H1 (cell line): ENCODE measurements around the gene ARMC9. TPM values are rescaled to one million over a fixed set of nuclear protein-coding genes. Genes with fewer than 3 reads are reported as not detected.

ENCODE experiments used
- CTCF ChIA-PET: fragments of 300-600 bp; sonication (Branson Sonifier 250); formaldehyde crosslinking; loops from one replicate; lab custom pipeline; 2021; ENCODE audit not compliant: partially characterized antibody; lab: Charles Lee
- POLR2A ChIA-PET: fragments of 300-600 bp; sonication (Branson Sonifier 250); formaldehyde crosslinking; loops from one replicate; lab custom pipeline; 2021; ENCODE audit warnings: inconsistent platforms; ENCODE audit not compliant: partially characterized antibody; lab: Charles Lee
- DNase-seq, 2 experiments: peaks; one replicate each; pipeline versions ENCODE4 v3.0.0 to v3.0.0-alpha.2; 2010 to 2022; ENCODE audit warnings: low spot score in 2 of 2, low read depth in 1 of 2, mixed read lengths in 1 of 2
- FAIRE-seq: peaks from 2 replicates; lab custom pipeline; 2011; peaks lifted over from hg19 to GRCh38; lab: Jason Lieb, UNC
- H2AFZ ChIP-seq: 2 replicates; pipeline ENCODE4 v1.8.1; 2012; ENCODE audit warnings: low read length, inconsistent platforms
- H2AK5ac ChIP-seq: 2 replicates; pipeline ENCODE4 v1.6.1; 2013; ENCODE audit warnings: low read depth, low read length
- H2BK120ac ChIP-seq: replicated peaks from 2 replicates; pipeline ENCODE3; 2013; ENCODE audit warnings: low read depth, low read length, inconsistent platforms
- H2BK12ac ChIP-seq: 2 replicates; pipeline ENCODE4 v1.6.1; 2013; ENCODE audit warnings: low read depth, low read length
- H2BK15ac ChIP-seq: 2 replicates; pipeline ENCODE4 v1.6.1; 2013; ENCODE audit warnings: low read length
- H2BK20ac ChIP-seq: 2 replicates; pipeline ENCODE4 v1.6.1; 2013; ENCODE audit warnings: low read length
- H2BK5ac ChIP-seq: 2 replicates; pipeline ENCODE4 v1.6.1; 2013; ENCODE audit warnings: low read depth, low read length
- H3K14ac ChIP-seq: 2 replicates; pipeline ENCODE4 v1.6.1; 2013; ENCODE audit warnings: inconsistent platforms; ENCODE audit not compliant: insufficient read length
- H3K18ac ChIP-seq: 2 replicates; pipeline ENCODE4 v1.6.1; 2013; ENCODE audit warnings: low read length; ENCODE audit errors: extremely low read depth
- H3K23ac ChIP-seq: 2 replicates; pipeline ENCODE4 v1.6.1; 2013; ENCODE audit warnings: inconsistent platforms; ENCODE audit not compliant: insufficient read length
- H3K23me2 ChIP-seq: 2 replicates; pipeline ENCODE4 v1.6.1; 2013; ENCODE audit warnings: low read depth, low read length
- H3K27ac ChIP-seq: 2 replicates; pipeline ENCODE4 v1.6.1; 2011; ENCODE audit warnings: low read depth, low read length, inconsistent platforms
- H3K27me3 ChIP-seq, 4 experiments: replicated peaks in 1 of 4; 1 replicate in 1 of 4; 2 replicates in 3 of 4; pipeline versions ENCODE4 v1.6.1 to v1.8.1; 2011 to 2013; ENCODE audit warnings: low read length in 3 of 4, mild to moderate bottlenecking in 3 of 4, inconsistent platforms in 2 of 4, mixed read lengths in 2 of 4, moderate library complexity in 1 of 4; ENCODE audit not compliant: control insufficient read depth in 3 of 4, insufficient read depth in 3 of 4; ENCODE audit errors: extremely low read depth in 1 of 4
- H3K36me3 ChIP-seq, 4 experiments: 2 replicates each; pipeline versions ENCODE4 v1.6.1 to v1.8.1; 2011 to 2013; ENCODE audit warnings: mild to moderate bottlenecking in 4 of 4, low read length in 3 of 4, moderate library complexity in 2 of 4, control low read depth in 1 of 4, inconsistent platforms in 1 of 4; ENCODE audit not compliant: insufficient read depth in 4 of 4, control insufficient read depth in 2 of 4
- H3K4ac ChIP-seq: replicated peaks from 2 replicates; pipeline ENCODE3; 2013; ENCODE audit warnings: low read length, low read depth, mixed read lengths, inconsistent platforms; ENCODE audit not compliant: insufficient read length
- H3K4me1 ChIP-seq, 4 experiments: replicated peaks in 1 of 4; 1 replicate in 1 of 4; 2 replicates in 3 of 4; pipeline versions ENCODE4 v1.6.1 to v1.8.1; 2011 to 2013; ENCODE audit warnings: low read length in 3 of 4, inconsistent platforms in 2 of 4, mixed read lengths in 1 of 4; ENCODE audit not compliant: insufficient read depth in 4 of 4, control insufficient read depth in 3 of 4
- H3K4me2 ChIP-seq, 2 experiments: 2 replicates each; pipeline versions ENCODE4 v1.6.1 to v1.8.1; 2011 to 2013; ENCODE audit warnings: low read depth in 2 of 2, low read length in 2 of 2, control low read depth in 1 of 2, inconsistent platforms in 1 of 2, mild to moderate bottlenecking in 1 of 2; ENCODE audit not compliant: insufficient read depth in 1 of 2
- H3K4me3 ChIP-seq, 4 experiments: fragments of 200-600, 300-600 bp in 1 of 4; sonication (generic), shearing (Covaris generic), sonication (Bioruptor Twin) in 1 of 4; 2 replicates each; pipeline versions ENCODE4 v1.5.1 to v1.8.1; 2011 to 2016; ENCODE audit warnings: low read length in 4 of 4, low read depth in 3 of 4, control low read depth in 2 of 4, inconsistent platforms in 2 of 4, mild to moderate bottlenecking in 2 of 4, mixed read lengths in 1 of 4, moderate library complexity in 1 of 4; ENCODE audit not compliant: insufficient read depth in 2 of 4; ENCODE audit errors: extremely low read depth in 1 of 4
- H3K56ac ChIP-seq: replicated peaks from 2 replicates; pipeline ENCODE3; 2013; ENCODE audit warnings: low read depth, mild to moderate bottlenecking, mixed read lengths, low read length, inconsistent platforms; ENCODE audit not compliant: insufficient read length
- H3K79me1 ChIP-seq: 2 replicates; pipeline ENCODE4 v1.6.1; 2013; ENCODE audit warnings: low read depth, low read length, control low read depth
- H3K79me2 ChIP-seq, 2 experiments: 2 replicates each; pipeline versions ENCODE4 v1.6.1 to v1.8.1; 2012 to 2013; ENCODE audit warnings: low read length in 2 of 2, mild to moderate bottlenecking in 2 of 2, inconsistent platforms in 1 of 2; ENCODE audit not compliant: insufficient read depth in 2 of 2, control insufficient read depth in 1 of 2
- H3K9ac ChIP-seq, 4 experiments: replicated peaks in 1 of 4; 1 replicate in 1 of 4; 2 replicates in 3 of 4; pipeline versions ENCODE4 v1.6.1 to v1.8.1; 2011 to 2013; ENCODE audit warnings: low read depth in 3 of 4, low read length in 3 of 4, control low read depth in 2 of 4, mild to moderate bottlenecking in 2 of 4, moderate library complexity in 2 of 4, inconsistent platforms in 1 of 4; ENCODE audit errors: extremely low read depth in 1 of 4
- H3K9me3 ChIP-seq, 2 experiments: 2 replicates each; pipeline versions ENCODE4 v1.6.1 to v1.8.1; 2012 to 2013; ENCODE audit warnings: mild to moderate bottlenecking in 2 of 2, moderate library complexity in 2 of 2, control low read depth in 1 of 2, inconsistent platforms in 1 of 2, low read depth in 1 of 2, low read length in 1 of 2, mixed read lengths in 1 of 2; ENCODE audit not compliant: insufficient read depth in 2 of 2
- H4K20me1 ChIP-seq, 2 experiments: replicated peaks in 1 of 2; 2 replicates each; pipeline versions ENCODE3 to v1.8.1; 2011 to 2013; ENCODE audit warnings: inconsistent platforms in 2 of 2, low read length in 2 of 2, mild to moderate bottlenecking in 1 of 2; ENCODE audit not compliant: insufficient read depth in 2 of 2, control insufficient read depth in 1 of 2
- H4K5ac ChIP-seq: 2 replicates; pipeline ENCODE4 v1.6.1; 2013; ENCODE audit warnings: low read length, low read depth, mixed read lengths, inconsistent platforms; ENCODE audit not compliant: insufficient read length
- H4K8ac ChIP-seq: 2 replicates; pipeline ENCODE4 v1.8.0; 2013; ENCODE audit warnings: mild to moderate bottlenecking, moderate library complexity, low read length, inconsistent platforms; ENCODE audit not compliant: insufficient read depth; ENCODE audit errors: extremely low read depth
- H4K91ac ChIP-seq: replicated peaks from 2 replicates; pipeline ENCODE3; 2013; ENCODE audit warnings: low read length, mixed read lengths, inconsistent platforms; ENCODE audit not compliant: insufficient read length
- ASH2L ChIP-seq: fragments of 200-600, 300-600 bp; sonication (generic); IDR thresholded peaks from one replicate; pipeline ENCODE4 v1.7.1; 2017; ENCODE audit warnings: low read length
- ATF2 ChIP-seq: IDR thresholded peaks from 2 replicates; pipeline ENCODE4 v1.6.1; 2012; ENCODE audit warnings: low read length, inconsistent platforms
- BRCA1 ChIP-seq: IDR thresholded peaks from 2 replicates; pipeline ENCODE4 v1.6.1; 2012; ENCODE audit warnings: low read depth, low read length, improper control_type of control experiment
- CEBPB ChIP-seq: IDR thresholded peaks from 2 replicates; pipeline ENCODE4 v1.6.1; 2012; ENCODE audit warnings: low read depth, low read length
- E2F6 ChIP-seq: IDR thresholded peaks from 2 replicates; pipeline ENCODE4 v1.6.1; 2012; ENCODE audit warnings: inconsistent platforms
- FOSL1 ChIP-seq: IDR thresholded peaks from 2 replicates; pipeline ENCODE4 v1.6.1; 2011; ENCODE audit warnings: mild to moderate bottlenecking, low read depth, low read length, moderate library complexity; ENCODE audit not compliant: insufficient read depth
- GABPA ChIP-seq: IDR thresholded peaks from 2 replicates; pipeline ENCODE4 v1.6.1; 2011; ENCODE audit warnings: mild to moderate bottlenecking, low read length, moderate library complexity, borderline replicate concordance; ENCODE audit not compliant: insufficient read depth
- GTF2F1 ChIP-seq: IDR thresholded peaks from 2 replicates; pipeline ENCODE4 v1.6.1; 2012; ENCODE audit warnings: low read depth, low read length, improper control_type of control experiment, borderline replicate concordance
- NRF1 ChIP-seq: IDR thresholded peaks from 2 replicates; pipeline ENCODE4 v1.6.1; 2011; ENCODE audit warnings: mild to moderate bottlenecking, low read depth, low read length, improper control_type of control experiment
- TEAD4 ChIP-seq: IDR thresholded peaks from 2 replicates; pipeline ENCODE4 v1.6.1; 2012; ENCODE audit warnings: low read depth, low read length, inconsistent platforms, mixed read lengths
- YY1 ChIP-seq: IDR thresholded peaks from 2 replicates; pipeline ENCODE4 v1.6.1; 2011; ENCODE audit warnings: low read depth, mild to moderate bottlenecking, low read length
- WGBS, 2 experiments: shearing (Covaris generic) in 1 of 2; methylation state at CpG; one replicate each; pipeline versions ENCODE4 v1.1.6 to v1.1.7; 2013 to 2015; ENCODE audit warnings: low lambda C conversion rate in 2 of 2, mixed read lengths in 2 of 2, inconsistent platforms in 1 of 2, low coverage in 1 of 2, missing lambda C conversion rate in 1 of 2; ENCODE audit not compliant: insufficient replicate concordance in 2 of 2, insufficient coverage in 1 of 2, insufficient read length in 1 of 2; ENCODE audit errors: extremely low coverage in 1 of 2, missing lambda C conversion rate in 1 of 2; 5-methylcytosine and 5-hydroxymethylcytosine counted together
- polyA plus RNA-seq, 7 experiments: library from polyadenylated mRNA; depleted of rRNA in 3 of 7; stranded (reverse) in 5 of 7; unstranded in 2 of 7; fragments of >200 nt in 5 of 7; fragments of 200-250 nt in 2 of 7; gene quantifications; 1 replicate in 5 of 7; 2 replicates in 1 of 7; 4 replicates in 1 of 7; pipeline versions ENCODE4 v1.2.1 to v1.2.3, GENCODE V29; 2011 to 2013; ENCODE audit warnings: missing spikeins in 2 of 7, mixed read lengths in 2 of 7
- total RNA-seq: library from RNA; stranded (reverse); fragmentation: NEBNext Ultra II Directional; extraction: Animal tissue kit (Norgen Biotek cat#: 25700); gene quantifications from 2 replicates; pipeline ENCODE4 v1.2.1, GENCODE V29; 2021

The ARMC9 gene
- total and polyA plus RNA-seq, 2 of the 8 experiments (the other 6 are each of a cell fraction or from before 2014, with no cell fraction given) = 23.2 to 36.1 TPM

- Histone ChIP-seq H3K9me3 (no peaks in the 10 kb centered on the region), H2BK120ac (no peak overlapping the region), H3K36me3 (no peaks in the 10 kb centered on the region; a peak in 1 of 8 replicates), H4K5ac (no peak overlapping the region), H3K27ac (no peak overlapping the region), H3K4me3 (no peak overlapping the region), H4K91ac (no peak overlapping the region), H3K4ac (no peak overlapping the region), H3K23ac (no peak overlapping the region), H3K56ac (no peak overlapping the region), H2AFZ (no peak overlapping the region), H3K9ac (no peak overlapping the region), H3K23me2 (no peaks in the 10 kb centered on the region), H2AK5ac (no peak overlapping the region), H2BK20ac (no peak overlapping the region), H3K14ac (no peak overlapping the region), H3K79me2 (no peaks in the 10 kb centered on the region), H3K18ac (no peak overlapping the region), H2BK15ac (no peak overlapping the region), H2BK12ac (no peak overlapping the region), H4K8ac (no peak overlapping the region), H3K27me3 (no peaks in the 10 kb centered on the region), H3K79me1 (no peaks in the 10 kb centered on the region), H4K20me1 (no peaks in the 10 kb centered on the region), H3K4me1 (peaks cover 0 to 7% (median 4%) of the 10 kb centered on the region in 4 experiments; a peak in 6 of 7 replicates), H3K4me2 (no peak overlapping the region), H2BK5ac (no peak overlapping the region)
- FAIRE-seq (no peak), DNase-seq (no peak)
- WGBS, 2 experiments = 87% methylated on average over 5 of the region's 5 CpGs; no CpG with 5 or more reads in 1 of the 2 experiments
- ChIA-PET CTCF (interaction anchor here (1.0 to 12.5 kb wide), 23 partner anchors 9 to 229 kb away, joined by 3 to 218 read pairs (median 5); partner anchors contain the start of genes B3GNT7 and PSMD1), POLR2A (interaction anchor here (2.6 kb wide), 1 partner anchor 224 kb away, joined by 23 read pairs; no protein-coding TSS in a partner anchor)
- TF ChIP-seq GTF2F1 (no peak), CEBPB (no peak), BRCA1 (no peak), E2F6 (no peak), FOSL1 (no peak), ATF2 (no peak), ASH2L (no peak), TEAD4 (no peak), NRF1 (no peak), YY1 (no peak), GABPA (no peak)
Measured at GRCh38 chr2:231228974-231229529, 30.6 kb downstream of the ARMC9 start.
